Keratinocyte (primary cell): ENCODE measurements around the gene ING5. TPM values are rescaled to one million over a fixed set of nuclear protein-coding genes. Genes with fewer than 3 reads are reported as not detected.
"Not testable (repeated sequence)": the region's sequence is repeated elsewhere in the genome, so short reads cannot be mapped to it uniquely, and the experiment has no call there.

Experiments used
- DNase-seq: peaks from one replicate; pipeline ENCODE4 v3.0.0-alpha.2; 2011; ENCODE audit warnings: low read depth, missing footprints, low spot score
- FAIRE-seq: peaks from 2 replicates; lab custom pipeline; 2011; peaks lifted over from hg19 to GRCh38; lab: Jason Lieb, UNC
- H2AFZ ChIP-seq: 2 replicates; pipeline ENCODE4 v1.6.0; 2012; ENCODE audit warnings: low read length, control low read depth, inconsistent platforms; ENCODE audit not compliant: control insufficient read depth
- H3K27ac ChIP-seq: 2 replicates; pipeline ENCODE4 v1.5.1; 2011; ENCODE audit warnings: low read length; ENCODE audit not compliant: control insufficient read depth, insufficient read depth
- H3K27me3 ChIP-seq: 3 replicates; pipeline ENCODE4 v1.6.0; 2011; ENCODE audit warnings: low read length; ENCODE audit not compliant: control insufficient read depth, insufficient read depth; ENCODE audit errors: extremely low read depth
- H3K36me3 ChIP-seq, 2 experiments: 2 replicates in 1 of 2; 3 replicates in 1 of 2; pipeline ENCODE4 v1.5.1; 2011; ENCODE audit warnings: low read length in 2 of 2, mild to moderate bottlenecking in 1 of 2; ENCODE audit not compliant: control insufficient read depth in 2 of 2, insufficient read depth in 2 of 2; ENCODE audit errors: extremely low read depth in 1 of 2
- H3K4me1 ChIP-seq: 3 replicates; pipeline ENCODE4 v1.5.1; 2011; ENCODE audit warnings: low read length; ENCODE audit not compliant: control insufficient read depth, insufficient read depth; ENCODE audit errors: extremely low read depth
- H3K4me2 ChIP-seq: 3 replicates; pipeline ENCODE4 v1.6.0; 2011; ENCODE audit warnings: low read depth, low read length; ENCODE audit not compliant: control insufficient read depth, insufficient read depth; ENCODE audit errors: extremely low read depth
- H3K4me3 ChIP-seq, 3 experiments: fragments of 200-600 bp in 1 of 3; sonication (generic) in 1 of 3; 2 replicates in 2 of 3; 3 replicates in 1 of 3; pipeline ENCODE4 v1.5.1; 2011 to 2016; ENCODE audit warnings: low read length in 3 of 3, mild to moderate bottlenecking in 3 of 3, control low read depth in 2 of 3, inconsistent platforms in 1 of 3, low read depth in 1 of 3, mixed read lengths in 1 of 3, mixed run types in 1 of 3, moderate library complexity in 1 of 3; ENCODE audit not compliant: control insufficient read depth in 2 of 3, insufficient read depth in 2 of 3; ENCODE audit errors: extremely low read depth in 1 of 3
- H3K79me2 ChIP-seq: 2 replicates; pipeline ENCODE4 v1.6.0; 2012; ENCODE audit warnings: low read length; ENCODE audit not compliant: control insufficient read depth, insufficient read depth
- H3K9ac ChIP-seq: 3 replicates; pipeline ENCODE4 v1.6.0; 2011; ENCODE audit warnings: low read length; ENCODE audit not compliant: control insufficient read depth, insufficient read depth; ENCODE audit errors: extremely low read depth
- H3K9me1 ChIP-seq: 3 replicates; pipeline ENCODE4 v1.6.0; 2011; ENCODE audit warnings: low read length; ENCODE audit not compliant: control insufficient read depth, insufficient read depth; ENCODE audit errors: extremely low read depth
- H3K9me3 ChIP-seq: 2 replicates; pipeline ENCODE4 v1.5.1; 2012; ENCODE audit warnings: low read depth, low read length; ENCODE audit not compliant: control insufficient read depth
- H4K20me1 ChIP-seq: 3 replicates; pipeline ENCODE4 v1.6.0; 2011; ENCODE audit warnings: low read length; ENCODE audit not compliant: control insufficient read depth, insufficient read depth; ENCODE audit errors: extremely low read depth
- CTCF ChIP-seq, 3 experiments: IDR thresholded peaks in 1 of 3; conservative IDR thresholded peaks in 1 of 3; optimal IDR thresholded peaks in 1 of 3; 2 replicates in 2 of 3; 3 replicates in 1 of 3; pipeline versions ENCODE3 to v1.5.1; 2011; ENCODE audit warnings: low read length in 3 of 3, mild to moderate bottlenecking in 3 of 3, moderate library complexity in 2 of 3, control low read depth in 1 of 3, inconsistent platforms in 1 of 3; ENCODE audit not compliant: insufficient read depth in 2 of 3; ENCODE audit errors: extremely low read depth in 1 of 3
- EZH2 ChIP-seq: IDR thresholded peaks from one replicate; pipeline ENCODE4 v1.6.1; 2012; ENCODE audit warnings: inconsistent platforms, mild to moderate bottlenecking, low read length, moderate library complexity
- dilution Hi-C: fragments of 300-500 bp; cut with MboI; formaldehyde crosslinking; loops from one replicate; pipeline ENCODE4 v1.7.0; 2020; ENCODE audit warnings: low sequenced_read_pairs; ENCODE audit not compliant: extremely low pct_ligation_motif_present
- polyA plus RNA-seq, 5 experiments: library from polyadenylated mRNA; depleted of rRNA in 3 of 5; stranded (reverse) in 3 of 5; stranded (forward) in 1 of 5; unstranded in 1 of 5; fragments of >200 nt; gene quantifications; 1 replicate in 1 of 5; 2 replicates in 3 of 5; 3 replicates in 1 of 5; pipeline versions ENCODE4 v1.2.1 to v1.2.3, GENCODE V29; 2011 to 2012; ENCODE audit warnings: missing spikeins in 2 of 5, low read depth in 1 of 5, low replicate concordance in 1 of 5

ING5 gene
- polyA plus RNA-seq, 1 donor (not counting 4 experiments of a cell fraction or from before 2014, with no cell fraction given), result 19.1 TPM

GRCh38 chr2:241730671-241731293 lies 28.9 kb downstream of the ING5 start:
- Histone ChIP-seq H3K27ac (no peak overlapping the region), H3K27me3 (no peaks in the 10 kb centered on the region), H2AFZ (no peak overlapping the region), H3K79me2 (no peaks in the 10 kb centered on the region), H3K36me3 (no peaks in the 10 kb centered on the region), H3K9ac (no peak overlapping the region), H4K20me1 (no peaks in the 10 kb centered on the region), H3K4me3 (no peak overlapping the region), H3K4me1 (peaks cover 17% of the 10 kb centered on the region), H3K4me2 (no peak overlapping the region), H3K9me3 (no peaks in the 10 kb centered on the region), H3K9me1 (peaks cover 2% of the 10 kb centered on the region)
- DNase-seq, result no peak
- no peak for TF ChIP-seq EZH2
- no peak for FAIRE-seq
- dilution Hi-C loops, result no loop called here

DNA sequence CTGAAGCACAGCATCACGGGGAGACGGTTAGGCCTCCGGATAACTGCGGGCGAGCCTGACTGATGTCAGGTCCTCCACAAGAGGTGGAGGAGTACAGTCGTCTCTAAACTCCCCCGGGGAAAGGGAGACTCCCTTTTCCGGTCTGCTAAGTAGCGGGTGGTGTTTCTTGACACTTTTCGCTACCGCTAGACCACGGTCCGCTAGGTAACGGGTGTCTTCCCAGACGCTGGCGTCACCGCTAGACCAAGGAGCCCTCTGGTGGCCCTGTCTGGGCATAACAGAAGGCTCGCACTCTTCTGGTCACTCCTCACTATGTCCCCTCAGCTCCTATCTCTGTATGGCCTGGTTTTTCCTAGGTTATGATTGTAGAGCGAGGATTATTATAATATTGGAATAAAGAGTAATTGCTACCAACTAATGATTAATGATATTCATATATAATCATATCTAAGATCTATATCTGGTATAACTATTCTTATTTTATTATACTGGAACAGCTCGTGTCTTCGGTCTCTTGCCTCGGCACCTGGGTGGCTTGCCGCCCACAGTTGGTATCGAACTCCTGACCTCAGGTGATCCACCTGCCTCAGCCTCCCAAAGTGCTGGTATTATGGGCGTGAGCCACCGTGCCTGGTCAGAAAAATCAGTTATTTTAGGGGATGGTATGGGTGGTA lies 30.8 kb downstream of the ING5 start:
- H3K27me3 ChIP-seq, H4K20me1 ChIP-seq, H3K36me3 ChIP-seq, H3K9me1 ChIP-seq, H3K9me3 ChIP-seq, H3K79me2 ChIP-seq, DNase-seq, dilution Hi-C loops, H3K4me3 ChIP-seq, H2AFZ ChIP-seq, H3K27ac ChIP-seq, H3K4me2 ChIP-seq, H3K9ac ChIP-seq, FAIRE-seq: not testable (repeated sequence)
- TF ChIP-seq CTCF (optimal IDR thresholded peaks at IDR 0.05 in 1 of 3, IDR thresholded peaks at IDR 0.05 in 1 of 3, conservative IDR thresholded peaks at IDR 0.05 in 1 of 3; ENCODE audit: extremely low read depth in 1 of 3, insufficient read depth in 2 of 3, low read length in 3 of 3), result peak in 1 of 3 experiments; percentile 24
- peaks cover 24% of the 10 kb centered on the region for H3K4me1 ChIP-seq
